KMS-11 (cell line): Measurements from ENCODE around the gene SMCO2.

Source experiments
- H2AFZ ChIP-seq: fragments of 200-600 bp; sonication (generic); 2 replicates; pipeline ENCODE4 v1.6.1; 2016; ENCODE audit warnings: antibody characterized with exemption, mixed run types, low read depth
- H3K27ac ChIP-seq: fragments of 200-600 bp; sonication (generic); 2 replicates; pipeline ENCODE4 v1.6.1; 2016; ENCODE audit warnings: mild to moderate bottlenecking, mixed run types
- H3K27me3 ChIP-seq: fragments of 200-600 bp; sonication (generic); 2 replicates; pipeline ENCODE4 v1.6.1; 2017; ENCODE audit warnings: mild to moderate bottlenecking, low read depth, mixed run types, moderate library complexity; ENCODE audit not compliant: insufficient read depth
- H3K36me3 ChIP-seq: fragments of 200-600 bp; sonication (generic); 2 replicates; pipeline ENCODE4 v1.6.1; 2017; ENCODE audit warnings: mild to moderate bottlenecking, mixed run types; ENCODE audit not compliant: insufficient read depth
- H3K4me1 ChIP-seq: fragments of 200-600 bp; sonication (generic); 2 replicates; pipeline ENCODE4 v1.6.1; 2016; ENCODE audit warnings: mild to moderate bottlenecking, low read depth, mixed run types; ENCODE audit not compliant: poor library complexity, severe bottlenecking
- H3K4me2 ChIP-seq: fragments of 200-600 bp; sonication (generic); 2 replicates; pipeline ENCODE4 v1.7.0; 2016; ENCODE audit warnings: mild to moderate bottlenecking, mixed run types
- H3K4me3 ChIP-seq: fragments of 200-600 bp; sonication (generic); IDR thresholded peaks from 2 replicates; pipeline ENCODE4 v1.6.1; 2017; ENCODE audit warnings: low read depth, low read length, mixed read lengths; ENCODE audit not compliant: insufficient read depth
- H3K79me2 ChIP-seq: fragments of 200-600 bp; sonication (generic); 2 replicates; pipeline ENCODE4 v1.6.1; 2016; ENCODE audit warnings: low read depth, mixed run types; ENCODE audit not compliant: insufficient read depth
- H3K9ac ChIP-seq: fragments of 200-600 bp; sonication (generic); 2 replicates; pipeline ENCODE4 v1.6.1; 2016; ENCODE audit warnings: mild to moderate bottlenecking, mixed run types
- H4K20me1 ChIP-seq: fragments of 200-600 bp; sonication (generic); 2 replicates; pipeline ENCODE4 v1.6.1; 2016; ENCODE audit warnings: mild to moderate bottlenecking, mixed run types; ENCODE audit not compliant: insufficient read depth
- TF ChIP-seq, protein P1 (sequence below): fragments of 200-600 bp; sonication (generic); conservative IDR thresholded peaks from 2 replicates; pipeline ENCODE4 v1.6.1; 2017; ENCODE audit warnings: low read depth, mild to moderate bottlenecking, antibody characterized with exemption, low read length, moderate library complexity, mixed read lengths

The SMCO2 gene

DNA sequence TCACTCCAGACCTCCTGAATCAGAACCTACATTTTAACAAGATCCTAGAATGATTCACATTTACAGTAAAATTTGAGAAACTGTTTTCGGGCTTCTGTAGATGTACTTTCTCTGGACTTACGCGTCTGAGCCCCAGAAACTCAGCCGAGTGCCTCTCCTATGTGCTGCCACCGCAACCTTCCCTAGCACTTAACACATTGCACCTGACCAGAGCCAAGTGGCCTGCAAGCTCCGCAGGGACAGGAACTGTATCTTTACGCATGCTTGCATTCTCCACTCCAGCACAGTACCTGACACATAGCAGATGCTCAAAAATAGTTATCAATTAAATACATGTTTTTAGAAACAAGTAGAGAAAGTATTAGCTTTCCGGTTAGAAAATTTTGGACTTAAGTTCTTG is 1.2 kb downstream of the SMCO2 start:
- H2AFZ ChIP-seq: no peak overlapping the region
- no peaks in the 10 kb centered on the region for H4K20me1 ChIP-seq
- TF ChIP-seq, protein P1, sequence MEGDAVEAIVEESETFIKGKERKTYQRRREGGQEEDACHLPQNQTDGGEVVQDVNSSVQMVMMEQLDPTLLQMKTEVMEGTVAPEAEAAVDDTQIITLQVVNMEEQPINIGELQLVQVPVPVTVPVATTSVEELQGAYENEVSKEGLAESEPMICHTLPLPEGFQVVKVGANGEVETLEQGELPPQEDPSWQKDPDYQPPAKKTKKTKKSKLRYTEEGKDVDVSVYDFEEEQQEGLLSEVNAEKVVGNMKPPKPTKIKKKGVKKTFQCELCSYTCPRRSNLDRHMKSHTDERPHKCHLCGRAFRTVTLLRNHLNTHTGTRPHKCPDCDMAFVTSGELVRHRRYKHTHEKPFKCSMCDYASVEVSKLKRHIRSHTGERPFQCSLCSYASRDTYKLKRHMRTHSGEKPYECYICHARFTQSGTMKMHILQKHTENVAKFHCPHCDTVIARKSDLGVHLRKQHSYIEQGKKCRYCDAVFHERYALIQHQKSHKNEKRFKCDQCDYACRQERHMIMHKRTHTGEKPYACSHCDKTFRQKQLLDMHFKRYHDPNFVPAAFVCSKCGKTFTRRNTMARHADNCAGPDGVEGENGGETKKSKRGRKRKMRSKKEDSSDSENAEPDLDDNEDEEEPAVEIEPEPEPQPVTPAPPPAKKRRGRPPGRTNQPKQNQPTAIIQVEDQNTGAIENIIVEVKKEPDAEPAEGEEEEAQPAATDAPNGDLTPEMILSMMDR: no peak
- H3K4me1 ChIP-seq: no peaks in the 10 kb centered on the region
- H3K79me2 ChIP-seq: no peaks in the 10 kb centered on the region
- H3K36me3 ChIP-seq: no peaks in the 10 kb centered on the region
- H3K4me2 ChIP-seq: no peak overlapping the region
- H3K9ac ChIP-seq: no peak overlapping the region
- no peak overlapping the region for H3K27ac ChIP-seq
- no peak overlapping the region for H3K4me3 ChIP-seq
- no peaks in the 10 kb centered on the region for H3K27me3 ChIP-seq

DNA sequence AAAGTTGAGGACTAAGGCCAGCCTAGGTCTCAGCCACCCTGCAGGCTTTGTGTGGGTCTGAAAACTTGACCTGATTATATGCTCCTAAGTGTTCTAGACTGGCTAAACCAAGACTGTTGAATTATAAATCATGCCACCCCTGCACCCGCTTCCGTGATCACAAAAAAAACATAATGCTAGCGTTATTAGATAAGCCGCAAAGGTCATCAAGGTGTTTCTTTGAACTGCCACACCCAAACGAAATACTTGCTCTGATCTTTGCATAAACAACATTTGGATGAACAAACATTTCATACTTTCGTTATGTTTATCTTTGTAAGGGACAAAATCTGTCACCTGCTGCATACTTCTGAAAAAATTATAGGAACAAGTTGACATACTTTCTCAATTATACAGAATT is 2.5 kb downstream of the SMCO2 start:
- no peaks in the 10 kb centered on the region for H3K4me1 ChIP-seq
- H4K20me1 ChIP-seq: no peaks in the 10 kb centered on the region
- no peak overlapping the region for H3K4me2 ChIP-seq
- TF ChIP-seq, protein P1: no peak
- H3K79me2 ChIP-seq: no peaks in the 10 kb centered on the region
- H3K27ac ChIP-seq: no peak overlapping the region
- H2AFZ ChIP-seq: no peak overlapping the region
- H3K27me3 ChIP-seq: no peaks in the 10 kb centered on the region
- H3K9ac ChIP-seq: no peak overlapping the region
- H3K4me3 ChIP-seq: no peak overlapping the region
- H3K36me3 ChIP-seq: no peaks in the 10 kb centered on the region

DNA sequence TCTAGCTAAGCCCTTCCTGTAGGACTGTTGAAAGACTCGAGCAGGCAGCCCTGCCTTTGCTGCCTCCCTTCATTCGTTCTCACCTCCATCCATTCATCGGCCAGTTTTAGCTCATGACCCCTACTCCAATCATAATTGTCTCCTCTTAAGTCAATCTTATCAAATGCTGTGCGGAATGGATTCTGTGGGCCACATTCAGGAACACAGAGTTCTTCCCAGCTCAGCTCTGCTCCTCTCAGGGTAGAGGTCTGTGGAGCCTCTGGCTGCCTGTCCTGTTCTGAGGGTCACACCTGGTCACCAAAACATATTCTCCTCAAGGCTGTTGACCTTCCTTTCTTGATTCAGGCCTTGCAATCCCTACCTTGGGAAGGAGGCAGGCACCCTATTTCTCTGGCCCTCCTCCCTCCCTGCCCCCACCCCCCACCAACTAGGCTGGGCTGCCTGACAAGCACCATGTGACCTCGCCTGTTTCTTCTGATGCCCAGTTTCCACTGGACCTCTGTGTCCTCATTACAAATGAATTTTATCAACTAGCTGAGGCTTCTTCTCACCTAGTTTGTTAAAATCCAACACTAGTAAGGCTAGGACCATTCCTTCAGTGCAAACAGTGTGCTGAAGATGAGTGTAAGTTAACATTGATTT is 3.5 kb downstream of the SMCO2 start:
- H3K36me3 ChIP-seq: no peaks in the 10 kb centered on the region
- no peak overlapping the region for H3K4me2 ChIP-seq
- H3K4me1 ChIP-seq: no peaks in the 10 kb centered on the region
- no peak overlapping the region for H3K4me3 ChIP-seq
- no peaks in the 10 kb centered on the region for H3K79me2 ChIP-seq
- H3K9ac ChIP-seq: no peak overlapping the region
- H3K27ac ChIP-seq: no peak overlapping the region
- no peak overlapping the region for H2AFZ ChIP-seq
- no peaks in the 10 kb centered on the region for H3K27me3 ChIP-seq
- TF ChIP-seq, protein P1: no peak
- H4K20me1 ChIP-seq: no peaks in the 10 kb centered on the region

DNA sequence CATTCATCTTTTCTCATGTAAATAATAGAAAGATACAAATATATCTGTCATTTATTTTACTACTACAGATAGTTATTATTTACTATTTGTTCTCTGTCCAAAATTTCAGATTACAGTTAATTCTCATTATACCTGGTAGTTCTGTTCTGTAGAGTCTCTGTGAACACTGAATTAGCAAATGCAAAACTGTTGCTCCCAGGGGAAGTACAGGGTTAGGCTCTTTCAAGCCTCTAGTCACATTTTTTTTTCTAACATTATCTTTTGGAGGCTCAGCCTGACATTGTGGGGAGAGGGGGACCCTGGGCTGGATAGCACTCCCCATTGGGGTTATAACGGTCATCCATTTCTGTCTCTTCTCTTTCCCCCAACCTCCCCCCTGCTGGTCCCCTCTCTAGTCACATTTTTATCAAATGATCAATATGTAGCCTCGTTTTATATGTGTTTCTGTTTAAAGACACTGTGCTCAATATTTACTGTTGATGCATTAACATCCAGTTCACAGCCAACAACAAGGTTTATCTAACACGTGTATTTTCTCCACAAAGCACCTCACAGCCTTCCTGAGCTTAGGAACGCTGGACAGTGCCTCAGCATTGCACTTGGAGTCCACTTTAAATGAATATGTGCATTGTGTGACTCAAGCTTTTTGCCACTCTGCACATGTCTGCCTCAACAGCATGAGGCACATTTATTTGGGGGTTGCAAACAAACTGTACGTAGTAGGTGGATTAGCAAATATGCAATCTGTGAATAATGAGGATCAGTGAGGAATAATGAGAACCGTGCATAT is 4.7 kb downstream of the SMCO2 start:
- H3K27me3 ChIP-seq: no peaks in the 10 kb centered on the region
- H3K4me3 ChIP-seq: no peak overlapping the region
- TF ChIP-seq, protein P1: no peak
- no peaks in the 10 kb centered on the region for H3K36me3 ChIP-seq
- no peaks in the 10 kb centered on the region for H3K4me1 ChIP-seq
- H4K20me1 ChIP-seq: no peaks in the 10 kb centered on the region
- H3K79me2 ChIP-seq: no peaks in the 10 kb centered on the region
- no peak overlapping the region for H3K27ac ChIP-seq
- no peak overlapping the region for H3K4me2 ChIP-seq
- H3K9ac ChIP-seq: no peak overlapping the region
- no peak overlapping the region for H2AFZ ChIP-seq
